Mononuclear cell (primary cell): Measurements from ENCODE around the gene CHMP6. TPM values are rescaled to one million over a fixed set of nuclear protein-coding genes. Genes with fewer than 3 reads are reported as not detected.

Source experiments
- H3K27me3 ChIP-seq: 2 replicates; pipeline ENCODE4 v1.6.0; 2011; ENCODE audit warnings: low read length, control low read depth; ENCODE audit not compliant: insufficient read depth
- H3K4me1 ChIP-seq: 2 replicates; pipeline ENCODE4 v1.5.1; 2011; ENCODE audit warnings: mild to moderate bottlenecking, low read length, control low read depth; ENCODE audit not compliant: insufficient read depth
- H3K4me3 ChIP-seq: 2 replicates; pipeline ENCODE4 v1.5.1; 2011; ENCODE audit warnings: mild to moderate bottlenecking, low read length, moderate library complexity
- H3K9me3 ChIP-seq: 2 replicates; pipeline ENCODE4 v1.5.1; 2011; ENCODE audit warnings: low read depth, mild to moderate bottlenecking, control low read depth, low read length
- total RNA-seq: library from RNA; depleted of rRNA; stranded (reverse); fragments of >200 nt; gene quantifications from one replicate; pipeline ENCODE4 v1.2.3, GENCODE V29; 2012

CHMP6 gene
- total RNA-seq, result 14.4 TPM

DNA sequence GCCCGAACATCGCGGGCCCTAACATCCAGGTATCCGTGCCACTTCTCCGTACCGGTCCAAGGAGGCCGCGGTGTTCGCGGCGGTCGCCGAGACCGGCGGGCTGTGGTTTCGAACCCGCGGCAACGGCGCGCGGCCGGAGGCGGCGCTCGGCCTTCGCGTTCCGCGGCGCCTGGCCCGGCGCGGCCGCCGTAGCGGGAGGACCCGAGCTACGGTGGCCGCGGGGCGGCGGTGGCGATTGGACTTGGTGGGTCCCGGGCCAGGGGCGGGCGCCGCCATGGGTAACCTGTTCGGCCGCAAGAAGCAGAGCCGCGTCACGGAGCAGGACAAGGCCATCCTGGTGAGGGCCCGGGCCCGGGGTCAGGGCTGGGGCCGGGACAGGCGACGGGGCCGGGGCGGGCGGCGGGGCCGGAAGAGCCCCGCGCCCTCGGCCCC lies at the start of gene CHMP6:
Gene CHMP6, plus strand, starts transcription at position 197 of the 432 bp plus-strand sequence. Its CDS starts 78 bp downstream, at position 275.
- H3K27me3 ChIP-seq, result no peaks in the 10 kb centered on the region
- peaks cover 45% of the 10 kb centered on the region for H3K4me1 ChIP-seq

DNA sequence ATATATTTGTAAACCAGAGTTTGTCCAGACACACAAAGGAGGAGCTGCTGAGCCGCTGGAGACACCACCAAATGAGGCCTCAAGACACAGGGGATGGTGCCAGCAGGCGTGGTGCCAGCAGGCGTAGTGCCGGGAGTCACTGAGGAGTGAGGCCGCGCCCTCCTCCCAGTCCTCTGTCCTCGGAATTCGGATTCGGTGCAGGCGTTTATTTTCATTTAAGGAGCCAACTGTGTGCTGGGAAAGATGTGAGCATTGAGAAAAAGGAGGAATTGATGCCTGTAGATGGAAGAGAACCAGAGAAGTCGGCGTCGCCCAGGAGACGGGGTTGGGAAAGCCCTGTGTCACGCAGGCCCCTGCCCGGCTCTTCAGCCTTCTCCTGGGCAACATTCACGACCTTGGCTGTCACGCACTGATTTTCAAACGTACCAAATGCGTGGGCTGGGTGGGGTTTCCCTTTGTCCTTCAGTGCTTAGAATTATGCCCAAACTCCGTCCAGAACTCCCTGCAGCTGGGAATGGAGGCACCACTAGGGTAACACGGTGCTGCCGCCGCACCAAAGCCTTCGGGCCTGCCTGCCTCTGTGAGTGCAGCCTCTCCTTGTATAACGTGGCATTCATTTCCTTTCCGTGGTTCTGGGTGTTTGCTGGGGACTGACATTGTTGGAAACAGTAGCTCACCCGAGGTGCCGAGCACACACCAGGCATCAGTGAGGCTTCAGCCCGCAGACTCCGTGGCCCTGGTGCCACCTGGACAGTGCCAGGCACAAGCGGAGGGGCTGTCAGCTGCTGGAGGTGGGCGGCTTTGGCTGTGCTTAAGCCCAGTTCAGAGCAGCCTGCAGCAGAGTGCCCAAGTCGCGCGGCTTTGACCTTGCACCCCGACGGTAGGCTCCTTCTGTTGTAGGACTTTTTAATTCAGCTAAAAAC lies 49.0 kb upstream of the CHMP6 start:
- Histone ChIP-seq H3K9me3 (no peaks in the 10 kb centered on the region), H3K27me3 (no peaks in the 10 kb centered on the region), H3K4me3 (no peak overlapping the region), H3K4me1 (peaks cover 34% of the 10 kb centered on the region)

More for the DNA sequence above, at the start of gene CHMP6:
- Histone ChIP-seq H3K9me3 (no peaks in the 10 kb centered on the region), H3K4me3 (peak within 1 kb of the TSS; percentile 87)

DNA sequence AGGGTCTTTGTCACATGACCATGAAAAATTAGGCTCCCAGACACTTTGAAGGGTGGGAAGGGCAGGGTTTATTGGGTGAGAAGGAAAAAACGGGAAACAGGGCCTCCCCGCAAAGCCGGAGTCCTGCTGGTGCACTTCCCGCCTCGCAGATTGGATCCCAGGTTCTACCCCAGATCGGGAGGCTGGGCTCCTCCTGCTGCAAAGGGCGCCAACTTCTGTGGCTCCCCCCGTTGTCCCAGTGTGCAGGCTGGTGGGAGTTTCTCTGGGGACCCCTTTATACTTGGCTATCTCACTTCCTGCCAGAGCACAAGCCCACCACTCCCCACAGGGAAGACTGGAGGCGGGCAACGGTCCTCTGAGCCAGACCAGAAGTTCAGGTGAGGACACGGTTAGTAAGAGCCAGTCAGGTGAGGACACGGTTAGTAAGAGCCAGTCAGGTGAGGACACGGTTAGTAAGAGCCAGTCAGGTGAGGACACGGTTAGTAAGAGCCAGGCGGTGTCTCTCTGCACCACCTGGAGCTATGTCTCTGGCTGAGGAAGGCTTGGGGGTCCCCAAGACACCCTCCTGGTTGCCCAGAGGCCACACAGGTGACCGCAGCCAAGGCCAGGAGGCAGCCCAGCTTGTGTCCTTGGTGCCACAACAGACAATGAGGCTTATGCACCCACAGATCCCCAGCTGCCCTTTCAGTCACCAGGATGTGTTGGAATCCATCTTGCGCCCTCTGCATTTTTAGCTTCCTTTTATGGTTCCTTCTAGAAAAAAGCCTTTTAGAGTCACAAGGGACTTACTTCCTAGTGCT lies 48.1 kb upstream of the CHMP6 start:
- no peaks in the 10 kb centered on the region for H3K27me3 ChIP-seq
- H3K4me3 ChIP-seq, result no peak overlapping the region
- H3K9me3 ChIP-seq, result no peaks in the 10 kb centered on the region
- H3K4me1 ChIP-seq, result peaks cover 26% of the 10 kb centered on the region

GRCh38 chr17:80944326-80944725 lies 47.3 kb upstream of the CHMP6 start:
- Histone ChIP-seq H3K4me3 (no peak overlapping the region), H3K9me3 (no peaks in the 10 kb centered on the region), H3K4me1 (peaks cover 18% of the 10 kb centered on the region), H3K27me3 (no peaks in the 10 kb centered on the region)

GRCh38 chr17:80945736-80946135 lies 45.9 kb upstream of the CHMP6 start:
- no peak overlapping the region for H3K4me3 ChIP-seq
- H3K27me3 ChIP-seq, result no peaks in the 10 kb centered on the region
- H3K4me1 ChIP-seq, result peaks cover 7% of the 10 kb centered on the region
- H3K9me3 ChIP-seq, result no peaks in the 10 kb centered on the region

GRCh38 chr17:80946449-80946848 lies 45.2 kb upstream of the CHMP6 start:
- Histone ChIP-seq H3K4me3 (no peak overlapping the region), H3K4me1 (no peaks in the 10 kb centered on the region), H3K27me3 (no peaks in the 10 kb centered on the region), H3K9me3 (no peaks in the 10 kb centered on the region)

- Histone ChIP-seq H3K4me1 (no peaks in the 10 kb centered on the region), H3K27me3 (no peaks in the 10 kb centered on the region), H3K9me3 (no peaks in the 10 kb centered on the region), H3K4me3 (no peak overlapping the region)
Observed at GRCh38 chr17:80947200-80947940, 44.3 kb upstream of the CHMP6 start.

DNA sequence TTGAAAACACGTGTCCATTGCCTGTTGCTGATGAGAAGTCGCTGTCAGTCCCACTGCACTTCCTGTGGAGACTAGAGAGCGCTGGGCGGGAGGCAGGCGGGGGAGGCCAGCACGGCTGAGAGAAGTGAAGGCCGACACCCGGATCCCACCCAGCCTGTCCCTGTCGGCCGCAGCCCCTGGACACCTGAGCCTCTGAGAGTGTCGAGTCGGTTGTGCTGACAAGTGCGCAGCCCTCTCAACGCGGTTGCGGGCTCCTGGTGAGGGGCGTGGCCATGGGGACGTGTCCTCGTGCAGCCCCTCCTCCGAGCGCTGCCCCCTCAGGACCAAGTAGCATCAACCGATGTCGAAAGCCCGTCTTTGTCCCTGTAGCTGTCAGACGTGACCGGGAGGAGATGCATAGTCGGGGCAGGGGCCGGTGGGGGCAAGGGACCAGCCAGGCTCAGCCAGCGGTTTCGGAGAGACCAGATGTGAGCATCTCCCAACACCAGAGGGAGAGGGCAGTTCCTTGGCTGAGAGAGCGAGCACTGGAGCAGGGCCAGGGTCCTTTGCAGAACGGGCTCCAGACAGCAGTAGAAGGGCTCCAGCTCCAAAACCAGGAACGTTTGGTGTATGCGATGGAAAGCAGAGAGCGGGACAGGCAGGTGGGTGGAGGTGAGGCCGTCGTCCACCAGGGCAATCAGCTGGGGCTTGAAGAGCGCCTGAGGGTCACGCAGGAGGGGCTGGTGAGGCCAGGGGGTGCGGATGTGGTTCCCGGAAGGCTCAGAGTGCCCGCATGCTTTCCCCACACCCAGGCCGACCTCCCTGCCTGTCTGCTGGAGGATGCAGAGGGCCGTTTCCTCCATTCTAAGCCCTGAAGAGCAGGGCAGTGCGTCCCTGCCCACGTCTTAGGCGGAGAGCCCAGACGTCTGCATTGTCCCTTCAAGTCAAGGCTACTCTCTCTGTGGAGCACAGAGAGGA lies 43.3 kb upstream of the CHMP6 start:
- H3K9me3 ChIP-seq, result no peaks in the 10 kb centered on the region
- H3K27me3 ChIP-seq, result no peaks in the 10 kb centered on the region
- no peaks in the 10 kb centered on the region for H3K4me1 ChIP-seq
- H3K4me3 ChIP-seq, result no peak overlapping the region

DNA sequence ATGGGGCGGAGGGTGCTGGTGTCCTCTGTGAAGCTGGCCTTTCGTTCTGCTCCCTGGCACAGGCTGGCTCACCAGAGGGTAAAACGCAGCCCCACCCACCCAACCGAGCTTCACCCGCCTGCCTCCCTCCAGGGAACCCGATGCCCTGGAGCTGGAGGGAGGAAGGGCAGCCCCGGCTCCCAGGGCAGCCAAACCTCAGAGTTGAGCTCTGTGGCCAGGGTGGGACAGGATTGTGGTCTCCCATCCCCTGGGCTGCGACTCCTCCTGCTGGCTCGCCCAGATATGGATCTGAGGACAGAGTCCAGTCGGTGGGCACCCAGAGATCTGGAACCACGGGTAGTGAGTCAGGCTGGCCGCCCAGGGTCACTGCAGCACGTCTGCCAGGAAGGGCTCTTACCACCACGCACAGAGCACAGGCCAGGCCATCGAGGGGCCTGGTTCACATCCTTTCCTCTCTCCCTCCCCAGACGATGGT lies 42.6 kb upstream of the CHMP6 start:
- H3K27me3 ChIP-seq, result no peaks in the 10 kb centered on the region
- no peaks in the 10 kb centered on the region for H3K4me1 ChIP-seq
- no peak overlapping the region for H3K4me3 ChIP-seq
- no peaks in the 10 kb centered on the region for H3K9me3 ChIP-seq

- Histone ChIP-seq H3K4me1 (no peaks in the 10 kb centered on the region), H3K9me3 (no peaks in the 10 kb centered on the region), H3K27me3 (no peaks in the 10 kb centered on the region), H3K4me3 (no peak overlapping the region)
Observed at GRCh38 chr17:80949451-80950421, 41.9 kb upstream of the CHMP6 start.

DNA sequence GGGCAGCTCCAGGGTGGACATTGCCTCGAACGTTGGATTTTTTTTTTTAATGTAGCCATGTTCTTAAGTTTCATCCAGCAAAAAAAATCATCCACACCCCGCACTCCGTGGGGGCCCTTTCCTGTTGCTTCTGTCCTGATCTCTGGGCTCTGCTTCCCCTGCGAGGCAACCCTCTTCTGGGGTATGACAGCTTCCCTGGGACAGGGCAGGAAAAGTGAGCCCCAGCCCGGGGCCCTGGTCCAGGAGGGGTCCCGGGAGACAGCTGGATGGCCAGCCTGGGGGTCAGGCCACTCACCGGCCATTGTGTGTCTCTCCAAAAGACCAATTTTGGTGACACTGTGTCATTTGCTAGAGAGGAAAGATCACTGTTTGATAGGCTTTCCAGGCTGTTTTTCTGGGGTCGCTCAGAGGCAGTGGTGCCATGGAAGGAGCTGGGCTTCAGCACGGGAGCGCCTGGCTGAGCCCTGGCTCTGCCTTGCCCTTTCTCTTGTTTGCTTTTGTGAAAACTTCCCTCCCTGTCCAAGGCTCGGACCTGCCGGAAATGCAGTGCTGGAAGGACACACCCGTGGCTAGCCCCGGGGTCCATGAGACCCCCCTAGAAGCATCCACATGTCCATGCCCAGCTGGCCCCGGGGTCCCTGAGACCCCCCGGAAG lies 41.0 kb upstream of the CHMP6 start:
- H3K4me1 ChIP-seq, result no peaks in the 10 kb centered on the region
- no peaks in the 10 kb centered on the region for H3K27me3 ChIP-seq
- no peaks in the 10 kb centered on the region for H3K9me3 ChIP-seq
- no peak overlapping the region for H3K4me3 ChIP-seq

DNA sequence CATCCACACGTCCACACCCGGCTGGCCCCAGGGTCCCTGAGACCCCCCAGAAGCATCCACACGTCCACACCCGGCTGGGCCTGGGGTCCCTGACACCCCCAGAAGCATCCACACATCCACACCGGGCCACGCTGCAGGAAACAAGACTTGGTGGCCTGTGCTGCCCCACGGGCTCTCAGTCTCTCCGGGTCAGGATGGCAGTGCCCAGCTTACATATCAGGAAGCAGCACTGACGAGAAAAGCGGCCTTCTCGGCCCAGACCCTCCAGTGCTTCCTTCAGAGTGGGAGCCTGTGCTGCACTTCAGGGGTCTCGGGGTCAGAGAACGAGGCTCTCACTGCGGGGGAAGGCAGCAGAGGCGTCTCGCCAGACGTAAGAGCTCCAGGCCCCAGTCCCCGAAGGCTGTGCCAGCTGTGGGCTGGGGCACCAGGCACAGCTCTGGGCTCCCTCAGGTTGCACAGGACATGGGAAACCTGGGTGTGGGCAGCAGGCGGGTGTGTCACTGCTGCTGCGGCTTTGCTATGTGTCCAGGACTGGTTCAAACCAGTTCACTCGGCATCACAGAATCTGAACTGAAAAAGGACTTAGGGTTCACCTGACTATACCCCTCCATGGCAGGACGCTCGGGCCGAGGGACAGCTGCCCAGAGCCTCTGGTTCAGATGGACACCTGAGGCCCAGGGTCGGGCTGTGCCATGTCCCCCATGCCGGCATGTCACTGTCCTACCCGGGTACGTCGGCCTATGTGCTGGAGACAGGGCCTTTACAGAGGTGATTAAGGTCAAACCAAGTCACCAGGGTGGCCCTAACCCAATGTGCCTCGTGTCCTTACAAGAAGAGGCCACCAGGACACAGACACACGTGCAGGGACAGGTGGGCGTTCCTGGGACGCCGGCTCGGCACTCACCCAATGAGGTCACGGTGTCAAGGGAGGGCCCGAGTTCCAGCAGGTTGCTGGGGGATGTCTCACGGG lies 40.2 kb upstream of the CHMP6 start:
- Histone ChIP-seq H3K9me3 (no peaks in the 10 kb centered on the region), H3K4me3 (no peak overlapping the region), H3K27me3 (no peaks in the 10 kb centered on the region), H3K4me1 (no peaks in the 10 kb centered on the region)
